Ascending aorta (tissue), 2 donors: Measurements from ENCODE around the gene ISCA2. TPM values are rescaled to one million over a fixed set of nuclear protein-coding genes. Genes with fewer than 3 reads are reported as not detected.
"Not testable (repeated sequence)": the region's sequence is repeated elsewhere in the genome, so short reads cannot be mapped to it uniquely, and the experiment has no call there.

Source experiments
- DNase-seq, 2 donors: peaks; one replicate each; pipeline ENCODE4 v3.0.0-alpha.2; 2019; ENCODE audit warnings: low spot score in 2 of 2
- H3K27ac ChIP-seq, 2 donors: fragments of 200-600 bp; sonication (generic); one replicate each; pipeline ENCODE4 v1.5.1; 2016 to 2017; ENCODE audit warnings: mild to moderate bottlenecking in 1 of 2
- H3K27me3 ChIP-seq: fragments of 200-600 bp; sonication (generic); one replicate; pipeline ENCODE4 v1.5.1; 2017
- H3K36me3 ChIP-seq, 2 donors: fragments of 200-600 bp; sonication (generic); one replicate each; pipeline ENCODE4 v1.5.1; 2016
- H3K4me1 ChIP-seq, 2 donors: fragments of 200-600 bp; sonication (generic); one replicate each; pipeline ENCODE4 v1.5.1; 2016 to 2017; ENCODE audit warnings: mild to moderate bottlenecking in 1 of 2
- H3K4me3 ChIP-seq, 2 donors: fragments of 200-600 bp; sonication (generic); one replicate each; pipeline ENCODE4 v1.5.1; 2016 to 2017; ENCODE audit warnings: mild to moderate bottlenecking in 1 of 2
- H3K9me3 ChIP-seq, 2 donors: fragments of 200-600 bp; sonication (generic); one replicate each; pipeline ENCODE4 v1.5.1; 2016
- CTCF ChIP-seq, 3 experiments: fragments of 200-600 bp in 2 of 3; fragments of 450-650 bp in 1 of 3; sonication (generic) in 2 of 3; IDR thresholded peaks; one replicate each; pipeline ENCODE4 v1.5.1; 2016 to 2019; ENCODE audit warnings: antibody characterized with exemption in 3 of 3, mild to moderate bottlenecking in 1 of 3, moderate library complexity in 1 of 3
- intact Hi-C: fragments of 100-400 bp; cut with DNase I; formaldehyde crosslinking; loops from one replicate; pipeline ENCODE4 v1.15.1; 2023
- total RNA-seq: library from RNA; depleted of rRNA; stranded (reverse); fragments of >200 nt; gene quantifications from one replicate; pipeline ENCODE4 v1.1.0, GENCODE V29; 2016

The ISCA2 gene
- total RNA-seq, result 10.0 TPM

- no peaks in the 10 kb centered on the region for H3K27me3 ChIP-seq
- H3K9me3 ChIP-seq, result no peaks in the 10 kb centered on the region
- DNase-seq, result peak; percentile 99 to 100
- H3K36me3 ChIP-seq, result peaks cover 0 to 5% of the 10 kb centered on the region in 2 donors
- TF ChIP-seq CTCF (IDR thresholded peaks at IDR 0.05), result no peak
- H3K4me3 ChIP-seq, result peak within 1 kb of the TSS; percentile 91 to 93
- intact Hi-C loops, result loop anchor here (5.0 to 10.0 kb wide), 5 partner anchors 114 to 1661 kb away; partner anchors contain the start of genes ALDH6A1, GPATCH2L and LIN52
- peak within 1 kb of the TSS; percentile 94 to 95 for H3K27ac ChIP-seq
- peaks cover 0 to 7% of the 10 kb centered on the region in 2 donors for H3K4me1 ChIP-seq
Measured at GRCh38 chr14:74493343-74494261, at the start of gene ISCA2. ISCA2 (plus strand) TSS chr14:74493765; CDS start chr14:74493775, 10 bp downstream.

GRCh38 chr14:74444866-74445265 lies 48.7 kb upstream of the ISCA2 start:
- no peak overlapping the region for H3K27ac ChIP-seq
- intact Hi-C loops, result no loop called here
- H3K9me3 ChIP-seq, result no peaks in the 10 kb centered on the region
- H3K4me1 ChIP-seq, result no peaks in the 10 kb centered on the region
- H3K4me3 ChIP-seq, result no peak overlapping the region
- H3K27me3 ChIP-seq, result no peaks in the 10 kb centered on the region
- TF ChIP-seq CTCF (IDR thresholded peaks at IDR 0.05), result no peak
- H3K36me3 ChIP-seq, result no peaks in the 10 kb centered on the region
- DNase-seq, result peak in 1 of 2 donors; percentile 11

GRCh38 chr14:74454397-74454796 lies 39.2 kb upstream of the ISCA2 start:
- H3K27me3 ChIP-seq, H3K27ac ChIP-seq, H3K9me3 ChIP-seq, H3K4me1 ChIP-seq, H3K36me3 ChIP-seq, intact Hi-C loops, DNase-seq, H3K4me3 ChIP-seq: not testable (repeated sequence)

- intact Hi-C loops, result no loop called here
- no peak for DNase-seq
- no peak overlapping the region for H3K4me3 ChIP-seq
- H3K9me3 ChIP-seq, result no peaks in the 10 kb centered on the region
- H3K36me3 ChIP-seq, result no peaks in the 10 kb centered on the region
- H3K27ac ChIP-seq, result no peak overlapping the region
- no peaks in the 10 kb centered on the region for H3K27me3 ChIP-seq
- TF ChIP-seq CTCF (IDR thresholded peaks at IDR 0.05), result no peak
- H3K4me1 ChIP-seq, result no peaks in the 10 kb centered on the region
Measured at GRCh38 chr14:74456684-74457564, 36.6 kb upstream of the ISCA2 start.

GRCh38 chr14:74457565-74457895 lies 36.0 kb upstream of the ISCA2 start:
- Histone ChIP-seq H3K27ac (no peak overlapping the region), H3K4me1 (no peaks in the 10 kb centered on the region), H3K36me3 (no peaks in the 10 kb centered on the region), H3K9me3 (no peaks in the 10 kb centered on the region), H3K4me3 (no peak overlapping the region), H3K27me3 (no peaks in the 10 kb centered on the region)
- intact Hi-C loops, result no loop called here
- DNase-seq, result no peak
- no peak for TF ChIP-seq CTCF (IDR thresholded peaks at IDR 0.05)
